ENCODE data around the gene SIX1.

SIX1 gene

DNA sequence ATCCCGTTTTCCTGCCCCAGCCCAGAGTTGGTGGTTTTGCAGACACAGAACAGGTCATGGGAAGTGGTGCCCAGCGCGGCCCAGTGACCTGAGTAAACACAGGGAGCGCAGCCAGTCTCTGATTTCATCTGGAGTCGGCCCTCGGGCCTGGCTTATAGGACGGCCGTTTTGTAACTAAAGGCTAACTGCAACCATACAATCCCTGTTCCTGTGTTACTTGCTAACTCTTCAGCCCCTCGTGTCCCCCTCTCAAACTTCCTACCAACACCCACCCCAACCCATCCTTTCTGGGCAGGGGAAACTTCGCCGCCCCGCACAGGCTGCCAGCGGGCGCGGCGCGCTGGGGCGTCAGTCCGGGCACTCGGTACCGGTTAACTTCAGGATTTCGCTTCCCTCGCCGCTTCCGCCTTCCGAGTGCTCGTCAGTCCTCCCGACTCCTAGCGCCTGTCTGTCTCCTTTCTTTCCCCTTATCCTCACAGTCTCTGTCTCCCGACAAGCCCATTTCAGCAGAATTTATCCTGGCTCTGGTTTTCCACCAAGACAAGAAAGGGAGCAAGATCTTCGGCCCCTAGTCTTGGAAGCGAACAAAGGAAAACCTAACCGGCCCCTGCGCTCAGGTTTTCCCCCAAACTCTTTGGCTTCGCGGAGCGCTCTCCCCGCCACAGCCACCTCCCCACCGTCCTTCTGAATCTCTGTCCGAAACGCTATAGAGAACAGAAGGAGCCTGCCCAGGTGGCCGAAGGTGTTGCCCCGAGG is 2.0 kb downstream of the SIX1 start:
- TF ChIP-seq, protein P1, sequence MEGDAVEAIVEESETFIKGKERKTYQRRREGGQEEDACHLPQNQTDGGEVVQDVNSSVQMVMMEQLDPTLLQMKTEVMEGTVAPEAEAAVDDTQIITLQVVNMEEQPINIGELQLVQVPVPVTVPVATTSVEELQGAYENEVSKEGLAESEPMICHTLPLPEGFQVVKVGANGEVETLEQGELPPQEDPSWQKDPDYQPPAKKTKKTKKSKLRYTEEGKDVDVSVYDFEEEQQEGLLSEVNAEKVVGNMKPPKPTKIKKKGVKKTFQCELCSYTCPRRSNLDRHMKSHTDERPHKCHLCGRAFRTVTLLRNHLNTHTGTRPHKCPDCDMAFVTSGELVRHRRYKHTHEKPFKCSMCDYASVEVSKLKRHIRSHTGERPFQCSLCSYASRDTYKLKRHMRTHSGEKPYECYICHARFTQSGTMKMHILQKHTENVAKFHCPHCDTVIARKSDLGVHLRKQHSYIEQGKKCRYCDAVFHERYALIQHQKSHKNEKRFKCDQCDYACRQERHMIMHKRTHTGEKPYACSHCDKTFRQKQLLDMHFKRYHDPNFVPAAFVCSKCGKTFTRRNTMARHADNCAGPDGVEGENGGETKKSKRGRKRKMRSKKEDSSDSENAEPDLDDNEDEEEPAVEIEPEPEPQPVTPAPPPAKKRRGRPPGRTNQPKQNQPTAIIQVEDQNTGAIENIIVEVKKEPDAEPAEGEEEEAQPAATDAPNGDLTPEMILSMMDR (IDR thresholded peaks at IDR 0.05; ENCODE audit: low read depth, low read length, missing control alignments): no peak
- H3K4me3 ChIP-seq (ENCODE audit: low read depth, low read length): peak overlapping the region; percentile 43
- DNase-seq (ENCODE audit: low read depth): no peak

DNA sequence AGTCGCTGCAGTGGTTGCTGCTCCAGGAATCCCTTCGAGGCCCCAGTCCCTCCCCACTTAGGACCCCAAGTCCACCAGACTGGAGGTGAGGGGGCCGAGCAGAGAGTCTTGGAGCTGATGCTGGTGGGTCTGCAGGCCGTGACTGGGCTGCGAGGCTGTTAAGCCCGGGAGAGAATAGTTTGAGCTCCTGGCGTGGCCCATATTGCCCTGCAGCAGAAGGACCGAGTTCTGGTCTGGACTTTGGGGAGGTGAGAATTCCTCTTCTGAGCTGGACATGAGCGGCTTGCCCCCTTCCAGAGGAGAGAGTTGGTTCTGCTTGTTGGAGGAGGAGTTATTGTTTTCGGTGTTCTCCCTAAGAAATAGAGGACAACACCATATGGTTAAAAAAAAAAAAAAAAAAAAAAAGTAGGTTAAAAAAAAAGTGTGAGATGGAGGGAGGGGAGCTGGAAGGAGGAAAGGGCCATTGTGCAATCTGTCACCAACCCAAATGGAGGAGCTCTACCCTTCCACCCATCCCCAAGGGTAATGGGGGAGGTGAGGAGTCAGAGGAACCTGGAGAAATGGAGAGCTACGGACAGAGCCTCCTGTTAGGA is 3.0 kb downstream of the SIX1 start:
- TF ChIP-seq, protein P1 (IDR thresholded peaks at IDR 0.05; ENCODE audit: low read depth, low read length, missing control alignments): no peak
- no peak for DNase-seq (ENCODE audit: low read depth)
- no peak overlapping the region for H3K4me3 ChIP-seq (ENCODE audit: low read depth, low read length)

DNA sequence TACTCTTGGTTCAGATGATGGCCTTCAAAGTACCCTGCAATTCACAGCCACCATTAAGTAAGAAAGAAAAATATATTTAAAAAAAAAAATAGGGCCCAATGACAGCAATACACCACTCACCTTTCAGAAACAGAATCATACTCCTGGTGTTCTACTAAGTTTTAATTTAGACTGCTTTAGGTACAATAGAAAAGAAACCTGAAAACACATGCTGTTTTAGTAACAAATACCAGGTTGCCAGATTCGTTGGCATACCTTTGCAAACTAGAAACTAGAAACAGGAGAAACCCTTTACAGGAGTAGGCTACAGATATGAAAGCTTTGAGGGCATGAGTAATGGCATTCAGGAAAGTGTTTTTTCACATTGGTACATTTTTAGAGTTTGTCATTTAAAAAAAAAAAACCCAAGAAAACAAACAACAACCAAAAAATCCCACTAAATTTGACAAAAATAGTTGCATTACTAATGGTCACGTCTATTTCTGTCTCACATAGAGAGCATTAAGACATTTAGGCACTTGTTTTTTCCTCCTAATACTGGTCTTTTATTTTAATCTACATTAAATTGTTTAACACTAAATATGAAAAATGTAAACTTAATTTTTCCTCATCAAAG is 4.0 kb downstream of the SIX1 start:
- no peak overlapping the region for H3K4me3 ChIP-seq (ENCODE audit: low read depth, low read length)
- TF ChIP-seq, protein P1 (IDR thresholded peaks at IDR 0.05; ENCODE audit: low read depth, low read length, missing control alignments): no peak
- no peak for DNase-seq (ENCODE audit: low read depth)

DNA sequence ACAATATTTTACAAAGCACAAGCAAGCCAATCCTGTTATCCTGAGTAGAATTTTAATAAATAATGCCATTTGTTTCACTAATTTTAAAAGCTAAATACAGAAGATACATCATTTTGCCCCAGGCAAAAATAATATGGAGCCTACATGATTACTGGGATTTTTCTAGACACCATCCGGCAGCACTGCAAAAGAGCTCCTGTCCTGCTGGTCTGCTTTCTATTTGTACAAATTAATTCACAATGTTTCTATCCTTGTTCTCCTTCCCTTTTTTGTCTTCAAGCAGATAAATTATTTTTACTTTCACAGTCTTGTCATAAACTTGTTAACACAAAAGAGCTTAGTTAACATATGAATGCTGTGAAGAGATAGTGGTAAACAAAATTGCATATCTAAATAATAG is 4.6 kb downstream of the SIX1 start:
- TF ChIP-seq, protein P1 (IDR thresholded peaks at IDR 0.05; ENCODE audit: low read depth, low read length, missing control alignments): no peak
- H3K4me3 ChIP-seq (ENCODE audit: low read depth, low read length): no peak overlapping the region
- DNase-seq (ENCODE audit: low read depth): no peak

DNA sequence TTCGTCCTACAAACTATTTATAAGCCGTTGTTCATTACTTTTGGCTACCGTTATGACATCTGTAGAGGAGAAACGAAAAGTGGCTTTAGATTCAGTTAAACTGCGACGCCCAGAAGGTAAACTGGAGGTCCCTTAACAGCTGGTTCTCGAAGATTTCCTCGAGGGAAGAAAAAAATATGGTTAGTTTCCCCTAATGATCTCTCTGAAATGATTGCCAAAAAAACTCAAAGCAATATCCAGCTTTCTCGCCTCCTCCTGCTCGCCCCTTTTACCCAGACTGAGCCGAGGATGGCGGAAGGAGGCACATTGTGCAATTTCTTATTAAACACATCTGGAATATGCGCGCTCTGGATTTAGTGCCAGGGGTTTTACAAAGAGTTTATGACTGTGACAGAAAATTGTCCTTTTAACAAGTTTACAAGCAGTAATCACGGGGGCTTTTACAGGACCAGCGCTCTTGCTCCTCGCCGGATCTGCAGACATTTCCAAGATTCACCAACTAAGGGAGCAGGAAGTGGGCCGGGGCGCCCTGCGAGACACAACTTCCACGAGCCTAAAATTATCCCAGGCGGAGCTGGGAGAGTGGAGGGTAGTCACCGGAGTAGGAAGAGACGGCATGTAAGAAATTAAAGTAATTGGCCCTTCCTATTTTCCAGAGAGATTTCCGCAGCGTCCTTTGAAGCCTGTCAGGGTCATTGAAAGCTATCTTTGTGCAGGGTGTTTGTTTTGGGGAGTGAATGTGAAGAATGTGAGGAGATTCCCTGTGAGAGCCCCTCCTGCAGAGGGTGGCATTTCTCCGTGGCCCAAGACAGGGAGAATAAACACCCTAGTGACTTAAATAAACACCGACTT is 5.6 kb downstream of the SIX1 start:
- no peak overlapping the region for H3K4me3 ChIP-seq (ENCODE audit: low read depth, low read length)
- DNase-seq (ENCODE audit: low read depth): no peak
- TF ChIP-seq, protein P1 (IDR thresholded peaks at IDR 0.05; ENCODE audit: low read depth, low read length, missing control alignments): no peak

DNA sequence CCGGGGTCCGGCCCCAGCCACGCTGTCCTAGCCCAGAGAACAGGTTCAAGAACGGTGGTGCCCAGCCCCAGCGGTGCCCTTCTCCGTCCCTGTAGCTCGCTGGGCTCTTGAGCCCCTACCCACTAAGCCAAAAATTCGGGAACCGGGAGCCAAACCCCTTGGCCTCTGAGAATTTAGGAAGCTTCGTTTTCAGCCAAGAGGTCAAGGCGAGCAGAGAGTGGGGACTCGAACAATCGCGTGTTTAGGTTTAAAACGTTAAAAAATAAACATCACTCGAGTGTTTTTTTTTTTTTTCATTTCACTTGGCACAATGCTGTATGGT is 6.2 kb downstream of the SIX1 start:
- TF ChIP-seq, protein P1 (IDR thresholded peaks at IDR 0.05; ENCODE audit: low read depth, low read length, missing control alignments): no peak
- DNase-seq (ENCODE audit: low read depth): no peak

More for the DNA sequence above, 6.2 kb downstream of the SIX1 start:
- H3K4me3 ChIP-seq (ENCODE audit: low read depth, low read length): no peak overlapping the region
